NCI-H187 (cell line): ENCODE measurements around the gene OR7G1.
"Not testable (repeated sequence)": the region's sequence is repeated elsewhere in the genome, so short reads cannot be mapped to it uniquely, and the experiment has no call there.

ENCODE experiments used
- DNase-seq, 2 experiments: peaks; one replicate each; lab custom pipeline; 2025; lab: John Stamatoyannopoulos, UW

The OR7G1 gene

DNA sequence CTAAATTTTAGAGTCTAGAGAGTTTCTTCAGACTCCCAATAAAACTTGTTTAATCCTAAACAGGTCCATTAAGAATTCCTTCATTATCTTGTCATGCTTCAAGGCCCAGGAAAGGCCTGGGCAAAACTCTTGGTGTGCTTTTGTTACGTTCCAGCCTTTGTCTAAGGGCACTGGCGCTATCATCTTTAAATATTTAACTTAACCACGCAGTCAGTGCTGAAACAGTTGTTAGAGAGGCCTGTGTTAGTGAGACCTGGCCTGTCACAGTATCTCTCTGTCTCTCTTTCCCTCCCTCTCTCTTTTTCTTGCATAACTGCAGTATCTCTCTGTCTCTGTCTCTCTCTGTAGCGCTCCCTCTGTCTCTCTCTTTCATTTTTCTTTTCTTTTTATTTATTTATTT, 36.9 kb downstream of the OR7G1 start:
- no peak for DNase-seq

DNA sequence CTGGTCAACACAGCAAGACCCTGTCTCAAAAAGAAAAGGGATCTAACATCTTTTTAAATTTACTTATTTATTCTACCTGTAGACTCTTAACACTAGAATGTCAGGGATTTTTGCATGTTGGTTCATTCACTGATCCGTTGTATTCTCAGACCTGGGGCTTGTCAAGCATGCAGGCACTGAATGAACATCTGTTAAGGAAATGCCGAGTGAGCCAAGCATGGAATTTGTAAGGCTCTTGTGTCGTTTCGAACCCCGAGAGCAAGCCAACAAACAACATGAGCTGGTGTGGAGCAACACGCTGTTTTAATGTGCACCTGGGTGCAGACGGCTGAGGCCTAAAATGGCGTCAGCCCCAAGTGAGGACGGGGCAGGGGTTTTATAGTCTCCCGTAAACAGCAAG, 38.7 kb downstream of the OR7G1 start:
- DNase-seq: no peak

DNA sequence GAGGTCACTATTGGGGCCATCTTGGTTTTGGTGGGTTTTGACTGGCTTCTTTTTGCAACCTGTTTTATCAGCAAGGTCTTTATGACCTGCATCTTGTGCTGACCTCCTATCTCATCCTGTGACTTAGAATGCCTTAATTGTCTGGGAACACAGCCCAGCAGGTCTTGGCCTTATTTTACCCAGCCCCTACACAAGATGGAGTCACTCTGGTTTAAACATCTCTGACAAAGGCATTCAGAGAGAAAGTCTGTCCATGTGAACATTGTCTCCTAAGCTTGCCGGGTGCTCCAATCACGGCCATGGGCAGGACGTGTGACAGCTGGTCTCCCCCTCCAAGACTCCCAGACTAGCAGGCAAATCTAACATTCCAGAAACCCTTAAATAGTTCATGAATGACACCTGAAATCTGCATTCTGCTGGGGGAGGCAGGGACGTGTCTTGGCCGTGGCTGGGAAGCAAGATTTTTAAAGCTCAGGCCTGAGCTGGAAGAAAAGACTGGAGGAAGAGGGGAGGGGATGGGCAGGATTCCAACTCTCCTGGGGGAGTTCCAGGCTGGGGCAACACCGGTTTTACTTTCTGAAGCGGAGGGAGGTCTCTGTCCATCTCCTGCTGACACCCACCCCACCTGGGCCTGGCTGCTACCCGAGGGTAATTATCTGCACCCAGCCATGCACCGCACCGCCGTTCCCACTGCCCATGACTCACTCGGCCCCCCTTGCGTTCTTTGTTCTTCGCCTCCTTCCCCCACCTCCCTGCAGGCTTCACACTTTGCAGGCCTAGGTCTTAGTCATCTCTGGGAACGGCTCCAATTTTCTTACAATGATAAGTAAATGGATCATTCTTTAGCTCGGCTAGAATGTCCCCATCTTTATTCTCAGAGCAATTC, 40.3 kb downstream of the OR7G1 start:
- DNase-seq: no peak

DNA sequence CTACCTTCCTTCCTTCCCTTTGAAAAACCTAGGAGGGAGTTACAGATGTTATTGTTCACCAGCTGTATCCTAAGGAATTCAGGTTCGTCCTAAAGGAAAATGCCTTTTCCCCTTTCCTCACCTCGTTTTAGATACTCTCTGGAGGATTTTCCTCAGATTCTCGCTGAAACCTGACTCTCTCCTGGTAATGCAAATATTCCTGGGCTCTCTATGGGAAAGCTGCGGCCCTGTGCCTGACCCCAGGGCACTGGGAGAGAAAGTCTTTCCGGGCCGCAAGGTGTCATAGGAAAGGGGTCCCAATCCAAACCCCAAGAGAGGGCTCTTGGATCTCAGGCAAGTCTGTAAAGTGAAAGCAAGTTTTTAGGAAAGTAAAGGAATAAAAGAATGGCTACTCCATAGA, 41.8 kb downstream of the OR7G1 start:
- no peak for DNase-seq

DNA sequence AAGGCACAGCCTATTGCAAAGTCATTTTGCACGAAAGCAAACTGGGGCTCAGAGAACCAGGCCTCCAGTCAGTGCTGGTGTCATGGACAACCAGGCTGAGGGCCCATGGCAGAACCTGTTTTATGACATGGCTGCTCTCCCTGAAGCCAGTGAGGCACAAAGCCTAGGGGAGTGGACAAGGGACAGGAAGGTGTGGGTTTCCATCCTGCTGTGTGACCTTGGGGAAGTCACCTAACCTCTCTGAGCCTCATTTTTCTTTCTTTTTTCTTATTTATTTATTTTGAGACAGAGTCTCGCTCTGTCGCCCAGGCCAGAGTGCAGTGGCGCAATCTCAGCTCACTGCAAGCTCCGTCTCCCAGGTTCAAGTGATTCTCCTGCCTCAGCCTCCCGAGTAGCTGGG, 43.8 kb downstream of the OR7G1 start:
- DNase-seq: not testable (repeated sequence)

DNA sequence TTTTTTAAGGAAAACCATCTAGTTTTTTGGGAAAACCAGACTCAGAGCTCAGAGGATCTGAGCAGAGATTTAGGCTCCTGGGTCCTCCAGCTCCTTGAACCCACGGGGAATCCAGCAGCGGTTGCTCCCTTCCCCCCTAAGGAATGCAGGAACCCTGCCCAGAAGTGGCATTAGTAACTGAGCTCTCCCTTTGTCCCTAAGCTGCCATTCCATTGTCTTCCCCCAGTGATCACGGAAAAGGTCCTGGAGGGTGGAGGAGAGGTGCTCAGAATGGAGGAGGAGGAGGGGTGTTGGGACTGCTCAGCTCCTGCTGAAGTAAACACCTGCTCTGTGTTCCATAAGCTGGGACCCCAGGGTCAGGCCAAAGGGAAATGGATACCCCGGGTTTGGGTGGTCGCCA, 45.5 kb downstream of the OR7G1 start:
- no peak for DNase-seq

DNA sequence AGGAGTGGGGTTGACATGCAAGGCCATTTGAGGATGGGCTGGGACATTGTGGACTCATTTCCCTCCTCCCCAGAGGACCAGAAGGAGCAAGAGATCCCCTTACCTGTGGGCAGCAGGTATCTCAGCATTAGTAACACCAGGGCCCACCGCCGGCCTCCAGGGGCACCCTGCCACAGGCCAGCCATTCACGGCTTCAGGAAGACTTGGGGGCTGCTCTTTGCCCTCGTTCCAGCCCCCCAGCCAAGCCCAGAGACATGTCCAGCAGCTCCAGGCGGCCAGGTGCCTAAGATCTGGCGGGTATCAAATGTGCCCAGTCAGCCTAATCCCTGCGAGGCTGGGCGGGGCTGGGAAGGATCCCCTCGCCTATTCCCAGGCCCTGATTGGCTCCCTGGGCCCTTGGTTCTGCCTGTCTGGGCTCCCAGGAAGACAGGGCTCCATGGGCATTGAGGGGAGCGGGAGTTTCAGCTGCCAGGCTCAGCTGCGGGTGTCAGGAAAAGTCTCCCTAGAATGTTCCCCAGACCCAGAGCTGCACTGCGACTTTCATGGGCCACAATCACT, 50.0 kb downstream of the OR7G1 start:
- no peak for DNase-seq
